GM23248 (cell line): ENCODE measurements around the gene TRPM3. TPM values are rescaled to one million over a fixed set of nuclear protein-coding genes. Genes with fewer than 3 reads are reported as not detected.

Experiments
- DNase-seq: peaks from one replicate; pipeline ENCODE4 v3.0.0-alpha.2; 2015
- H2AFZ ChIP-seq: fragments of 200-600 bp; sonication (generic); 2 replicates; pipeline ENCODE4 v1.6.1; 2016; ENCODE audit warnings: antibody characterized with exemption
- H3F3A ChIP-seq: fragments of 200-600 bp; sonication (generic); 2 replicates; pipeline ENCODE4 v1.6.1; 2016; ENCODE audit warnings: mild to moderate bottlenecking, antibody characterized with exemption, mixed run types; ENCODE audit not compliant: insufficient read depth
- H3K27ac ChIP-seq: fragments of 200-600 bp; sonication (generic); 2 replicates; pipeline ENCODE4 v1.5.1; 2016; ENCODE audit warnings: mild to moderate bottlenecking
- H3K27me3 ChIP-seq: fragments of 200-600 bp; sonication (generic); replicated peaks from 2 replicates; pipeline ENCODE4 v1.6.1; 2016; ENCODE audit warnings: mild to moderate bottlenecking; ENCODE audit not compliant: insufficient read depth
- H3K36me3 ChIP-seq: fragments of 200-600 bp; sonication (generic); 2 replicates; pipeline ENCODE4 v1.6.1; 2016; ENCODE audit warnings: low read depth, mild to moderate bottlenecking
- H3K4me1 ChIP-seq: fragments of 200-600 bp; sonication (generic); 2 replicates; pipeline ENCODE4 v1.6.1; 2016; ENCODE audit warnings: mild to moderate bottlenecking; ENCODE audit not compliant: insufficient read depth
- H3K4me2 ChIP-seq: fragments of 200-600 bp; sonication (generic); one replicate; pipeline ENCODE4 v1.6.1; 2016; ENCODE audit warnings: mild to moderate bottlenecking; ENCODE audit not compliant: unreplicated experiment
- H3K4me3 ChIP-seq: fragments of 200-600 bp; sonication (generic); 2 replicates; pipeline ENCODE4 v1.5.1; 2016; ENCODE audit warnings: mild to moderate bottlenecking
- H3K79me2 ChIP-seq: fragments of 200-600 bp; sonication (generic); 2 replicates; pipeline ENCODE4 v1.6.1; 2016; ENCODE audit warnings: mild to moderate bottlenecking; ENCODE audit not compliant: insufficient read depth
- H3K9ac ChIP-seq: fragments of 200-600 bp; sonication (generic); 2 replicates; pipeline ENCODE4 v1.6.1; 2016; ENCODE audit warnings: mild to moderate bottlenecking
- H3K9me2 ChIP-seq: fragments of 200-600 bp; sonication (generic); 2 replicates; pipeline ENCODE4 v1.6.1; 2016; ENCODE audit warnings: mixed run types, mild to moderate bottlenecking, moderate library complexity; ENCODE audit not compliant: insufficient read depth
- H3K9me3 ChIP-seq: fragments of 200-600 bp; sonication (generic); one replicate; pipeline ENCODE4 v1.6.1; 2017; ENCODE audit warnings: low read depth
- H4K20me1 ChIP-seq: fragments of 200-600 bp; sonication (generic); 2 replicates; pipeline ENCODE4 v1.6.0; 2016; ENCODE audit not compliant: insufficient read depth
- EZH2 ChIP-seq: fragments of 200-600 bp; sonication (generic); IDR thresholded peaks from 2 replicates; pipeline ENCODE4 v1.6.1; 2018; ENCODE audit warnings: antibody characterized with exemption, mild to moderate bottlenecking; ENCODE audit not compliant: insufficient read depth, poor library complexity, severe bottlenecking
- EZH2phosphoT487 ChIP-seq: fragments of 200-600 bp; sonication (generic); IDR thresholded peaks from 2 replicates; pipeline ENCODE4 v1.6.1; 2018; ENCODE audit warnings: antibody characterized with exemption, moderate library complexity, mild to moderate bottlenecking, low read depth; ENCODE audit not compliant: insufficient read depth
- WGBS, 2 experiments: methylation state at CpG; one replicate each; pipeline ENCODE4 v1.1.6; 2015 to 2017; ENCODE audit warnings: low lambda C conversion rate in 2 of 2, low coverage in 1 of 2; ENCODE audit errors: missing lambda C conversion rate in 2 of 2; 5-methylcytosine and 5-hydroxymethylcytosine counted together
- in situ Hi-C: fragments of 300-500 bp; cut with MboI; formaldehyde crosslinking; loops from 2 replicates; pipeline ENCODE4 v1.15.0; 2020
- polyA plus RNA-seq: library from polyadenylated mRNA; unstranded; fragments of >200 nt; fragmentation: Nextera tagmentation; extraction: Ambion mirVana; gene quantifications from 2 replicates; pipeline ENCODE4 v1.2.1, GENCODE V29; 2016
- total RNA-seq: library from RNA; depleted of rRNA; stranded (reverse); fragments of >200 nt; shearing (Covaris generic); gene quantifications from 2 replicates; pipeline ENCODE4 v1.2.3, GENCODE V29; 2014

The TRPM3 gene
- total and polyA plus RNA-seq, 2 experiments from 2014 or later = not detected

DNA sequence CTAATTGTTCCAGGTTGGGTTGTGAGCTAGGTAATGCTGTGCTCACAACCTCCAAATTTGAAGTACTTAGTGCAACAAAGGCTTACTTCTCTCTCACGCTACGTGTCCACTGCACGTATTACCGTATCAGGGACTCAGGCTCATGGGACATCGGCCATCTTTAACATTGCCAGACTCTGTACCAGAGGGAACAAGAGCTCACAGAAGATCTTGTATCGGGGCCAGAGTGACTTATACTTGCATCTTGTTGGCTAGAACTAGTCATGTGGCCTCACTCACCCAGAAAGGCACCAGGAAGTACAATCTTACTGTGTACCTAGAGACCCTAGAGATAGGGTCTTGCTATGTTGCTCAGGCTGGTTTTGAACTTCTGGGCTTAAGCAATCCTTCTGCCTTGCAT is 625.9 kb downstream of the TRPM3 start:
- Histone ChIP-seq H3K27me3 (no peaks in the 10 kb centered on the region), H2AFZ (no peak overlapping the region), H3K4me3 (no peak overlapping the region), H3K9me2 (no peaks in the 10 kb centered on the region), H3K9me3 (no peaks in the 10 kb centered on the region), H4K20me1 (no peaks in the 10 kb centered on the region), H3K9ac (no peak overlapping the region), H3F3A (no peaks in the 10 kb centered on the region), H3K4me1 (no peaks in the 10 kb centered on the region), H3K27ac (no peak overlapping the region), H3K36me3 (no peaks in the 10 kb centered on the region), H3K79me2 (no peaks in the 10 kb centered on the region), H3K4me2 (no peak overlapping the region)
- in situ Hi-C loops = no loop called here
- no peak for DNase-seq
- 93 to 94% methylated on average over 6 of the region's 6 CpGs for WGBS, 2 experiments
- TF ChIP-seq EZH2 (no peak), EZH2phosphoT487 (no peak)

DNA sequence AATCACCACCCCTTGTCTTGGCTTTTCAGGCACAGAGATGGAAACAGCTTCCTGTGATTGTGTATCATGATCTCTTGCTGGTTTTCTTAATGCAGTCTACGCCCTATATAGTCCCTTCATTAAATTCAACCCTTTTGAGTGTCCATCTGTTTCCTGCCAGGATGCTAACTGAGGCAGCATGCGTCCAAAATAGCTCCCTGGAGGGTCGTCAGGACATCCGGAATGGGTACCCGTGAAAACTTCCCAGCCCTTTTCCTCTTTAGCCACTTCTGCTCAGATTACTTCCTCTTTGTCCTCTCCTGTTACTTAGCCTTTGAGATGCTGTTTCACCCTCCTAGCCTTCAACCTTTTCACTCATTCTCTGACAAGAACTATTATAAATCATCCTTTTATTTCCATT is 627.2 kb downstream of the TRPM3 start:
- no peaks in the 10 kb centered on the region for H3K79me2 ChIP-seq
- H3K9me2 ChIP-seq = no peaks in the 10 kb centered on the region
- no peaks in the 10 kb centered on the region for H3K9me3 ChIP-seq
- DNase-seq = no peak
- no peaks in the 10 kb centered on the region for H3K36me3 ChIP-seq
- WGBS, 2 experiments = 79 to 85% methylated on average over 5 of the region's 5 CpGs
- TF ChIP-seq EZH2 (no peak), EZH2phosphoT487 (no peak)
- no peak overlapping the region for H3K4me2 ChIP-seq
- H3K9ac ChIP-seq = no peak overlapping the region
- no peaks in the 10 kb centered on the region for H3F3A ChIP-seq
- H3K4me3 ChIP-seq = no peak overlapping the region
- no peaks in the 10 kb centered on the region for H3K27me3 ChIP-seq
- in situ Hi-C loops = no loop called here
- H2AFZ ChIP-seq = no peak overlapping the region
- H3K4me1 ChIP-seq = no peaks in the 10 kb centered on the region
- no peaks in the 10 kb centered on the region for H4K20me1 ChIP-seq
- no peak overlapping the region for H3K27ac ChIP-seq

- no peak overlapping the region for H2AFZ ChIP-seq
- in situ Hi-C loops = no loop called here
Observed at GRCh38 chr9:70493029-70493428, 628.4 kb downstream of the TRPM3 start.

DNA sequence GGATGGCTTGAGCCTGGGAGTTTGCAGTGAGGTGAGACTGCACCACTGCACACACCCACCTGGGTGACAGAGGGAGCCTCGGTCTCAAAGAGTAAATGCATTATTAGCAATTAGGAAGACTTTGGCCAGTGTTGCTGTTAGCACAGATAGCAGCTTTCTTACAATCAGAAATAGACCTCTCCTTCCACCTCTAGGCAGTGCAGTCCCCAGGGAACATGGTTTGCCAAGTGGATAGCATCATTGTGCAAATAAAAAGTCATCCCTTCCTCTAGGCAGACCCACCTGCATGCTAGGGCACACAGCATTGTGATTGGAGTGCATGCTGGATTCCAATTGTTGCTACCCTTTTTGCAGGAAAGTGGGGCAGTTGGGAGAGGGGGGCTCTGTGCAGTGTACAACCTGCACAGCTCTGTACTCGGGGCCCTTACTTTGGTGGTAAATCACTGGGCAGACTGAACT is 629.1 kb downstream of the TRPM3 start:
- Histone ChIP-seq H3K36me3 (no peaks in the 10 kb centered on the region), H3K27me3 (no peaks in the 10 kb centered on the region), H4K20me1 (no peaks in the 10 kb centered on the region), H2AFZ (no peak overlapping the region), H3F3A (no peaks in the 10 kb centered on the region), H3K4me2 (no peak overlapping the region), H3K9me2 (no peaks in the 10 kb centered on the region), H3K27ac (no peak overlapping the region), H3K4me3 (no peak overlapping the region), H3K79me2 (no peaks in the 10 kb centered on the region), H3K4me1 (peaks cover 8% of the 10 kb centered on the region), H3K9ac (no peak overlapping the region), H3K9me3 (no peaks in the 10 kb centered on the region)
- in situ Hi-C loops = no loop called here
- 52 to 78% methylated on average over 2 of the region's 2 CpGs for WGBS, 2 experiments
- DNase-seq = no peak
- TF ChIP-seq EZH2 = no peak
- no peak for TF ChIP-seq EZH2phosphoT487

More at GRCh38 chr9:70493029-70493428, 628.4 kb downstream of the TRPM3 start:
- no peaks in the 10 kb centered on the region for H3K79me2 ChIP-seq
- DNase-seq = no peak
- no peaks in the 10 kb centered on the region for H4K20me1 ChIP-seq
- no peaks in the 10 kb centered on the region for H3K27me3 ChIP-seq
- no peaks in the 10 kb centered on the region for H3K9me2 ChIP-seq
- H3K9me3 ChIP-seq = no peaks in the 10 kb centered on the region
- peaks cover 8% of the 10 kb centered on the region for H3K4me1 ChIP-seq
- no peaks in the 10 kb centered on the region for H3K36me3 ChIP-seq
- no peak overlapping the region for H3K4me2 ChIP-seq
- H3K9ac ChIP-seq = no peak overlapping the region
- H3K27ac ChIP-seq = no peak overlapping the region
- no peak overlapping the region for H3K4me3 ChIP-seq
- TF ChIP-seq EZH2 = no peak
- no peak for TF ChIP-seq EZH2phosphoT487
- WGBS, 2 experiments = 93 to 94% methylated on average over 9 of the region's 9 CpGs
- no peaks in the 10 kb centered on the region for H3F3A ChIP-seq
